H9 (cell line): Measurements from ENCODE around the gene PCGF5. TPM values are rescaled to one million over a fixed set of nuclear protein-coding genes. Genes with fewer than 3 reads are reported as not detected.

ENCODE experiments used
- DNase-seq: peaks from one replicate; pipeline ENCODE4 v3.0.0-alpha.2; 2017
- H2AFZ ChIP-seq: one replicate; pipeline ENCODE4 v1.6.1; 2013; ENCODE audit warnings: mild to moderate bottlenecking, low read length, control low read depth, moderate library complexity
- H2AK5ac ChIP-seq: 2 replicates; pipeline ENCODE4 v1.6.1; 2013; ENCODE audit warnings: low read length, control low read depth, mixed read lengths; ENCODE audit not compliant: insufficient read length
- H2BK120ac ChIP-seq: one replicate; pipeline ENCODE4 v1.6.1; 2013; ENCODE audit warnings: low read depth, mild to moderate bottlenecking, low read length, control low read depth, inconsistent platforms; ENCODE audit not compliant: poor library complexity, severe bottlenecking
- H2BK12ac ChIP-seq: 2 replicates; pipeline ENCODE4 v1.6.1; 2013; ENCODE audit warnings: low read length, control low read depth, mixed read lengths, low read depth; ENCODE audit not compliant: insufficient read length
- H2BK15ac ChIP-seq: 2 replicates; pipeline ENCODE4 v1.6.1; 2013; ENCODE audit warnings: low read depth, low read length, control low read depth
- H2BK20ac ChIP-seq: one replicate; pipeline ENCODE4 v1.6.1; 2013; ENCODE audit warnings: low read depth, mild to moderate bottlenecking, low read length, control low read depth, inconsistent platforms; ENCODE audit not compliant: poor library complexity, severe bottlenecking
- H2BK5ac ChIP-seq: 2 replicates; pipeline ENCODE4 v1.6.1; 2013; ENCODE audit warnings: low read length, control low read depth, mixed read lengths; ENCODE audit not compliant: insufficient read length
- H3K14ac ChIP-seq: 2 replicates; pipeline ENCODE4 v1.6.1; 2013; ENCODE audit warnings: low read length, control low read depth; ENCODE audit not compliant: insufficient read depth
- H3K18ac ChIP-seq: 2 replicates; pipeline ENCODE4 v1.6.1; 2013; ENCODE audit warnings: low read depth, mild to moderate bottlenecking, mixed read lengths, low read length, control low read depth; ENCODE audit not compliant: insufficient read length
- H3K23ac ChIP-seq: 2 replicates; pipeline ENCODE4 v1.6.1; 2013; ENCODE audit warnings: low read length, control low read depth, mixed read lengths, low read depth; ENCODE audit not compliant: insufficient read length
- H3K23me2 ChIP-seq: 2 replicates; pipeline ENCODE4 v1.6.1; 2013; ENCODE audit warnings: low read depth, mild to moderate bottlenecking, mixed read lengths, low read length, control low read depth; ENCODE audit not compliant: insufficient read length, poor library complexity, severe bottlenecking
- H3K27ac ChIP-seq: 2 replicates; pipeline ENCODE4 v1.5.1; 2013; ENCODE audit warnings: low read length, control low read depth, mixed read lengths, low read depth; ENCODE audit not compliant: insufficient read length
- H3K27me3 ChIP-seq: 2 replicates; pipeline ENCODE4 v1.6.1; 2013; ENCODE audit warnings: low read length, control low read depth, inconsistent platforms; ENCODE audit not compliant: insufficient read depth
- H3K4ac ChIP-seq: 2 replicates; pipeline ENCODE4 v1.6.1; 2013; ENCODE audit warnings: low read depth, mild to moderate bottlenecking, control low read depth, inconsistent platforms, low read length, moderate library complexity
- H3K4me1 ChIP-seq: 2 replicates; pipeline ENCODE4 v1.6.1; 2013; ENCODE audit warnings: low read length, control low read depth, inconsistent platforms; ENCODE audit not compliant: insufficient read depth
- H3K4me2 ChIP-seq: 2 replicates; pipeline ENCODE4 v1.6.1; 2013; ENCODE audit warnings: low read length, control low read depth, mixed read lengths; ENCODE audit not compliant: insufficient read length, insufficient read depth
- H3K56ac ChIP-seq: 2 replicates; pipeline ENCODE4 v1.6.1; 2013; ENCODE audit warnings: low read depth, mild to moderate bottlenecking, mixed read lengths, low read length, control low read depth; ENCODE audit not compliant: insufficient read length
- H3K79me1 ChIP-seq: 2 replicates; pipeline ENCODE4 v1.6.1; 2013; ENCODE audit warnings: low read depth, mild to moderate bottlenecking, moderate library complexity, low read length, control low read depth, inconsistent platforms; ENCODE audit not compliant: insufficient read depth, poor library complexity, severe bottlenecking
- H3K79me2 ChIP-seq: 2 replicates; pipeline ENCODE4 v1.6.1; 2013; ENCODE audit warnings: low read length, control low read depth, inconsistent platforms; ENCODE audit not compliant: insufficient read depth
- H3K9ac ChIP-seq: 2 replicates; pipeline ENCODE4 v1.6.1; 2013; ENCODE audit warnings: low read length, control low read depth, mixed read lengths; ENCODE audit not compliant: insufficient read length; ENCODE audit errors: extremely low read depth
- H3K9me3 ChIP-seq: one replicate; pipeline ENCODE4 v1.6.1; 2013; ENCODE audit warnings: low read depth, low read length, inconsistent platforms; ENCODE audit not compliant: control insufficient read depth
- H3T11ph ChIP-seq: one replicate; pipeline ENCODE4 v1.6.1; 2013; ENCODE audit warnings: mild to moderate bottlenecking, low read length, control low read depth, inconsistent platforms
- H4K20me1 ChIP-seq: one replicate; pipeline ENCODE4 v1.6.1; 2013; ENCODE audit not compliant: control insufficient read depth, insufficient read length, insufficient read depth
- H4K5ac ChIP-seq: 2 replicates; pipeline ENCODE4 v1.6.1; 2013; ENCODE audit warnings: low read depth, mild to moderate bottlenecking, mixed read lengths, low read length, control low read depth; ENCODE audit not compliant: insufficient read length
- H4K8ac ChIP-seq: replicated peaks from 2 replicates; pipeline ENCODE4 v1.6.1; 2013; ENCODE audit warnings: low read length, control low read depth, mixed read lengths, low read depth; ENCODE audit not compliant: insufficient read length
- H4K91ac ChIP-seq: 2 replicates; pipeline ENCODE4 v1.6.1; 2013; ENCODE audit warnings: low read depth, mild to moderate bottlenecking, moderate library complexity, mixed read lengths, low read length, control low read depth; ENCODE audit not compliant: insufficient read length
- H3K27ac Mint-ChIP-seq, 3 experiments: 2 replicates in 2 of 3; 3 replicates in 1 of 3; pipeline ENCODE4 v1.8.0; 2020 to 2021; ENCODE audit warnings: mixed read lengths in 3 of 3, mild to moderate bottlenecking in 1 of 3, moderate library complexity in 1 of 3
- H3K27me3 Mint-ChIP-seq: 2 replicates; pipeline ENCODE4 v1.8.0; 2021; ENCODE audit warnings: low read depth, mild to moderate bottlenecking, moderate library complexity, mixed read lengths
- H3K36me3 Mint-ChIP-seq, 3 experiments: 2 replicates in 2 of 3; 3 replicates in 1 of 3; pipeline ENCODE4 v1.8.0; 2020 to 2021; ENCODE audit warnings: low read depth in 3 of 3, mixed read lengths in 3 of 3; ENCODE audit not compliant: insufficient read depth in 1 of 3
- H3K4me1 Mint-ChIP-seq, 2 experiments: 2 replicates each; pipeline ENCODE4 v1.8.0; 2020; ENCODE audit warnings: mixed read lengths in 2 of 2
- H3K4me3 Mint-ChIP-seq, 2 experiments: 2 replicates in 1 of 2; 3 replicates in 1 of 2; pipeline ENCODE4 v1.8.0; 2020 to 2021; ENCODE audit warnings: mild to moderate bottlenecking in 2 of 2, mixed read lengths in 2 of 2, moderate library complexity in 1 of 2
- H3K9me3 Mint-ChIP-seq, 2 experiments: 2 replicates in 1 of 2; 3 replicates in 1 of 2; pipeline ENCODE4 v1.8.0; 2020; ENCODE audit warnings: mild to moderate bottlenecking in 2 of 2, mixed read lengths in 2 of 2, moderate library complexity in 1 of 2
- CTCF ChIP-seq: fragments of 200-600 bp; sonication (generic); conservative IDR thresholded peaks from 3 replicates; pipeline ENCODE4 v1.8.0; 2021; ENCODE audit warnings: antibody characterized with exemption, mild to moderate bottlenecking
- WGBS: extraction: QIAGEN DNeasy Blood & Tissue Kit; methylation state at CpG from one replicate; pipeline ENCODE4 v1.1.7; 2013; ENCODE audit warnings: missing lambda C conversion rate, low lambda C conversion rate, mixed read lengths; ENCODE audit not compliant: insufficient read length; ENCODE audit errors: extremely low coverage; 5-methylcytosine and 5-hydroxymethylcytosine counted together
- total RNA-seq: library from RNA; stranded (reverse); gene quantifications from 2 replicates; pipeline ENCODE4 v1.2.1, GENCODE V29; 2021

PCGF5 gene
- total RNA-seq, 1 experiment from 2014 or later = 6.9 TPM

DNA sequence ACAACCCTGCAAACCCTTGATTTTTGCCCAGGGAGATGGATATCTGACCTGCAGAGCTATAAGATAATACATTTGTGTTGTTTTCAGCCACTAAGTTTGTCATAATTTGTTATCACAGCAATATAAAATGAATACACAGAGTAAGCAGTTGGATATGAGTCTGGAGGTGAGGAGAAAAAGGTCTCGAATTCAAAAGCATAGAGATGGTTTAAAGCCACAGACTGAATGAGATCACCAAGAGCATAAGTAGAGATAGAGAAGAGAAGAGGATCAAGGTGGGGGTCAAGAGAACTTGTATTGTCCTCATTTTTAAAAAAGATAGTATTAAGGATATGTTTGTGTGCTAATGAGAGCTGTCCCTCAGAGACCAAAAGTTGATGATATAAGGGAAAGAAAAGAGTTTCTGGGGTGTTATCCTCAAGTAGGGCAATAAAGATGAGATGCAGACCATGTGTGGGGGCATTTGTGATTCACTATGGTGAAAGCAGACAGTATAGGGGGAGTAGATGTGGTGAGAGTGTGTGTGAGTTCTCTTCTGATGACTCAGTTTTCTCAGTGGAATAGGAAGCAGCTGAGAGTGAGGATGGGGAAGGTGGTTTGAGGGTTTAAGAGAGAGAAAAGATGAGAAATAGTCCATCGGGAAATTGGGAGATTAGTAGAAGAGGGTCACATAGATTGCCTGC lies 25.8 kb upstream of the PCGF5 start:
- Histone ChIP-seq H4K5ac (no peak overlapping the region), H3K4ac (no peak overlapping the region), H3T11ph (no peak overlapping the region), H2BK12ac (no peak overlapping the region), H3K79me1 (no peaks in the 10 kb centered on the region), H3K9me3 (no peaks in the 10 kb centered on the region), H3K4me2 (no peak overlapping the region), H4K8ac (no peak overlapping the region), H2AFZ (no peak overlapping the region), H4K91ac (no peak overlapping the region), H3K27ac (no peak overlapping the region), H3K18ac (no peak overlapping the region), H3K56ac (no peak overlapping the region), H2BK5ac (no peak overlapping the region), H3K79me2 (no peaks in the 10 kb centered on the region), H3K27me3 (no peaks in the 10 kb centered on the region), H3K4me1 (no peaks in the 10 kb centered on the region), H2BK120ac (no peak overlapping the region), H4K20me1 (no peaks in the 10 kb centered on the region), H3K14ac (no peak overlapping the region), H3K9ac (no peak overlapping the region), H3K23ac (no peak overlapping the region), H3K23me2 (no peaks in the 10 kb centered on the region), H2BK15ac (no peak overlapping the region), H2BK20ac (no peak overlapping the region), H2AK5ac (no peak overlapping the region)
- Mint-ChIP-seq H3K9me3 (no peaks in the 10 kb centered on the region), H3K4me3 (no peak overlapping the region), H3K27me3 (peaks cover 9% of the 10 kb centered on the region; the same call in 1 of the 2 replicates), H3K36me3 (no peaks in the 10 kb centered on the region), H3K4me1 (no peaks in the 10 kb centered on the region), H3K27ac (no peak overlapping the region; a peak in 1 of 7 replicates)
- no peak for DNase-seq
- WGBS = 100% methylated on average over 1 of the region's 2 CpGs
- TF ChIP-seq CTCF = no peak
